ENCODE measurements around the gene S100A5. TPM values are rescaled to one million over a fixed set of nuclear protein-coding genes. Genes with fewer than 3 reads are reported as not detected.

S100A5 gene
- total RNA-seq, 1 donor from 2014 or later: not detected

- TF ChIP-seq CTCF (IDR thresholded peaks at IDR 0.05; ENCODE audit: partially characterized antibody, unreplicated experiment): no peak
- Mint-ChIP-seq H3K4me3 (ENCODE audit: unreplicated experiment) (no peak overlapping the region), H3K36me3 (ENCODE audit: unreplicated experiment) (no peaks in the 10 kb centered on the region), H3K27ac (ENCODE audit: unreplicated experiment) (no peak overlapping the region), H3K27me3 (ENCODE audit: unreplicated experiment) (peaks cover 10% of the 10 kb centered on the region), H3K4me1 (ENCODE audit: low read depth, unreplicated experiment) (peaks cover 25% of the 10 kb centered on the region), H3K9me3 (ENCODE audit: unreplicated experiment) (peaks cover 6% of the 10 kb centered on the region)
- DNase-seq: no peak
Measured at GRCh38 chr1:153542956-153543711, 2.4 kb upstream of the S100A5 start.

DNA sequence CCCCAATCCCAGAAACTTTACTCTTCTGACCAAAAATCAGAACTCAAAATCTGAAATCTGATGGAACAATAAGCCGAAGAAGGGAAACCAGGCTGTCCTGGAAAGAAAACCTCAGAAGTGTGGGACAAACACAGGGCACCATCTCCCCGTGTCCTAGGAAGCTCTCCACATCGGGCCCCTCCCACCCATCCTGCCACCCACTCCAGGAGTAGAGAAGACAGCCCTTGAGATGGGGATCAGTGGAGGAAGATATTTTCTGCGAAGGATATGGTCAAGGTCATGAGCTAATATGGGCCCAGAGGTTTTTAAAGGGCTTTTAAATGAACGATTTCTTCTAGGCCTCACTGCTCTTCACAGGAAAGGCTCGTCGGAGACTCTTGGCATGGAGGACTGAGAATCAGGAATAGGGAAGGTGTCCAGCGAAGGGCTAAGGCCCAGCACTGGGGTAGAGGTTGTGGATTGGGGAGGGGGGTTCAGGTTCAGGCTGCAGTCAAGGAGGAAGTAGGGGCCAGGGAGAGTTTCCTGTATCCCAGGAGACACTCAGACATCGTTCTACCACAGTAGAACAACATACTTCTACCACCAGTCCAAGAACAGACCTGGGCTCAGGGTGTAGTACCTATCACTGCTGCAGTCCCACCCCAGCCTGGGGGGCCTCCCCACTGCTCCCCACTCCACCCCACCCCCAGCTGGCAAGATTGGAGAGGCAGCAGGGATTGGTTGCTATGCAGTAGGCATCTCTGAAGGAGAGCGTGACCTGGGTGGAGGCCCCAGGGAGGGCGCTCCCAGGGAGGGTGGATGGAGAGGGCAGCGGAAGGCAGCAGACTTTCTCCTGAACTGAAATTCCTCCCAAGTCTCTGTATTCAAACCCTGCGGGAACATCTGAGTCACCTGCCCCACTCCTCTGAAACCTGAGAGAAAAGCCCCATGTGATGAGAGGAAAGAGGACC is 1.2 kb upstream of the S100A5 start:
- no peak overlapping the region for H3K4me3 Mint-ChIP-seq (ENCODE audit: unreplicated experiment)
- TF ChIP-seq CTCF (IDR thresholded peaks at IDR 0.05; ENCODE audit: partially characterized antibody, unreplicated experiment): no peak
- peaks cover 6% of the 10 kb centered on the region for H3K9me3 Mint-ChIP-seq (ENCODE audit: unreplicated experiment)
- H3K36me3 Mint-ChIP-seq (ENCODE audit: unreplicated experiment): no peaks in the 10 kb centered on the region
- peaks cover 10% of the 10 kb centered on the region for H3K27me3 Mint-ChIP-seq (ENCODE audit: unreplicated experiment)
- H3K27ac Mint-ChIP-seq (ENCODE audit: unreplicated experiment): no peak overlapping the region
- DNase-seq: no peak
- peaks cover 27% of the 10 kb centered on the region for H3K4me1 Mint-ChIP-seq (ENCODE audit: low read depth, unreplicated experiment)

GRCh38 chr1:153539395-153540093 is 1.2 kb downstream of the S100A5 start:
- no peak overlapping the region for H3K4me3 Mint-ChIP-seq (ENCODE audit: unreplicated experiment)
- peaks cover 8% of the 10 kb centered on the region for H3K27me3 Mint-ChIP-seq (ENCODE audit: unreplicated experiment)
- no peak for TF ChIP-seq CTCF (IDR thresholded peaks at IDR 0.05; ENCODE audit: partially characterized antibody, unreplicated experiment)
- peaks cover 2% of the 10 kb centered on the region for H3K9me3 Mint-ChIP-seq (ENCODE audit: unreplicated experiment)
- H3K27ac Mint-ChIP-seq (ENCODE audit: unreplicated experiment): no peak overlapping the region
- no peaks in the 10 kb centered on the region for H3K36me3 Mint-ChIP-seq (ENCODE audit: unreplicated experiment)
- no peak for DNase-seq
- H3K4me1 Mint-ChIP-seq (ENCODE audit: low read depth, unreplicated experiment): peaks cover 19% of the 10 kb centered on the region

DNA sequence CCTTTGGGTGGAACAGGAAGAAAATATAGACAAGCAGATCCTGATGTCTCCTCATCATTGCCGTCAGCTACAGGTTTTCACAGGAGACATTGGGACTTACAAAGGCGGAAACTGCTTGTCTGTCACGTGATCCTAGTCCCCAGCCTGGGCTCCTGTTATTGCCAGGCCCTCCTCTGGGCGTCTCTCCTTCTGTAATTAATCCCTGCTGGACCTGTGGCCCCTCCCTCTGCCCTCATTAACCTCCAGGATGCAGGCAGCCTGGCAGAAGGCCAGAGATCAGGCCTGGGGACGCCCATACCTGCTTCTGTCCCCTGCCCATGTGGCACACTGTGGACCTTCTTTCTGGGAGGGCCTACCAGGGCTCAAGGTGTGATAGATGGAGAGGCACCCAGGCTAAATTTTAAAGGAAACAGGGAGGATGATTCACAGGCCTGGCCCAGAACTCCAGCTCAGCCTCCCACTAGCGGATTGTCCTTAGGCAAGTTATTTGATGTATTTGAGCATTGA is 2.4 kb downstream of the S100A5 start:
- Mint-ChIP-seq H3K4me3 (ENCODE audit: unreplicated experiment) (no peak overlapping the region), H3K9me3 (ENCODE audit: unreplicated experiment) (peaks cover 2% of the 10 kb centered on the region), H3K27me3 (ENCODE audit: unreplicated experiment) (peaks cover 8% of the 10 kb centered on the region), H3K36me3 (ENCODE audit: unreplicated experiment) (no peaks in the 10 kb centered on the region), H3K27ac (ENCODE audit: unreplicated experiment) (no peak overlapping the region), H3K4me1 (ENCODE audit: low read depth, unreplicated experiment) (peaks cover 26% of the 10 kb centered on the region)
- DNase-seq: peak; percentile 49
- TF ChIP-seq CTCF (IDR thresholded peaks at IDR 0.05; ENCODE audit: partially characterized antibody, unreplicated experiment): no peak

Data from glutamatergic neuron (in vitro differentiated cells).